ENCODE results near the gene RAB34.

DNA sequence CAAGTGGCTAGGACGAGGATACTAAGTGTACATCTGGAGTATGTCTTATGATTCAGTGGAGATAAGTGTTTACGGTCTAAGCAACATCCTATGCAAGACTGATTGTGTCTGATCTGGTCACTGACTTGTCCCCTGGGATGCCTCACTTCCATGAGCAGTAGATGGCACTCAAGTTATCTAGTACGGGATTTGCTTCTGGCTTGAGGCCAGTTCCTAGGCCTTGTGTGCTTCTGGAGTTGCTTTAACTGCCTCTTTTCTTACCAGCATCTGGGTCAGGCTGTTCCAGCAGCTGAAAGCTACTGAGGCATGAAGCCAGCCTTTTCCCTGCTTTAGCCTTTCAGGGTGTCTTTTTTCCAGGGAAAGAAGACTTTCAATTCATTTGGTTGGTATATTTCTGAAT, 32.7 kb downstream of the RAB34 start:
- peak in 4 of 6 experiments; percentile 35 to 68 (median 60) for TF ChIP-seq CTCF (IDR thresholded peaks at IDR 0.05)
- no peak for TF ChIP-seq POLR2A (IDR thresholded peaks at IDR 0.05)

Measured in thyroid gland (tissue), 4 donors.